HG03108 (cell line): Measurements from ENCODE around the gene RDH5.

Experiments used
- ATAC-seq: cut with Tn5 transposase; IDR thresholded peaks from one replicate; pipeline ENCODE4 v1.9.1; 2021; ENCODE audit warnings: moderate library complexity; ENCODE audit not compliant: unreplicated experiment

Gene RDH5

GRCh38 chr12:55711786-55712553, 8.2 kb upstream of the RDH5 start:
- no peak for ATAC-seq

- ATAC-seq, result no peak
Observed at GRCh38 chr12:55712700-55713415, 7.3 kb upstream of the RDH5 start.

GRCh38 chr12:55713721-55714120, 6.5 kb upstream of the RDH5 start:
- ATAC-seq, result no peak

- ATAC-seq, result no peak
Observed at GRCh38 chr12:55715169-55715764, 4.9 kb upstream of the RDH5 start.

- peak; percentile 87 for ATAC-seq
Observed at GRCh38 chr12:55715833-55716581, 4.2 kb upstream of the RDH5 start, which contains the start of gene BLOC1S1. Gene BLOC1S1 (plus strand): TSS chr12:55716046. CDS start chr12:55716052, 6 bp downstream.

- no peak for ATAC-seq
Observed at GRCh38 chr12:55716582-55716957, 3.6 kb upstream of the RDH5 start.

- ATAC-seq, result no peak
Observed at GRCh38 chr12:55717011-55718007, 2.9 kb upstream of the RDH5 start.

- ATAC-seq, result no peak
Observed at GRCh38 chr12:55718015-55718414, 2.2 kb upstream of the RDH5 start.

GRCh38 chr12:55718624-55719275, 1.4 kb upstream of the RDH5 start:
- no peak for ATAC-seq

GRCh38 chr12:55719371-55719770, 822 bp upstream of the RDH5 start:
- no peak for ATAC-seq

GRCh38 chr12:55720894-55721444, 776 bp downstream of the RDH5 start:
- no peak for ATAC-seq

GRCh38 chr12:55721601-55722213, 1.5 kb downstream of the RDH5 start:
- no peak for ATAC-seq

- no peak for ATAC-seq
Observed at GRCh38 chr12:55722948-55723347, 2.8 kb downstream of the RDH5 start.

GRCh38 chr12:55723516-55724225, 3.5 kb downstream of the RDH5 start:
- ATAC-seq, result no peak

GRCh38 chr12:55724226-55724939, 4.2 kb downstream of the RDH5 start:
- no peak for ATAC-seq

GRCh38 chr12:55724940-55725309, 4.7 kb downstream of the RDH5 start:
- ATAC-seq, result no peak

- no peak for ATAC-seq
Observed at GRCh38 chr12:55725556-55725955, 5.4 kb downstream of the RDH5 start.

GRCh38 chr12:55726971-55727370, 6.8 kb downstream of the RDH5 start:
- no peak for ATAC-seq
